HL-60 (cell line): ENCODE measurements around the gene RAC3.

ENCODE experiments used
- DNase-seq, 2 experiments: peaks; one replicate each; pipeline ENCODE4 v3.0.0-alpha.2; 2010 to 2020; ENCODE audit warnings: low read depth in 1 of 2, low spot score in 1 of 2
- H3K27ac ChIP-seq: fragments of 250-450 bp; sonication (Bioruptor Pico); replicated peaks from 2 replicates; pipeline ENCODE4 v1.5.1; 2020; ENCODE audit warnings: mild to moderate bottlenecking, moderate library complexity
- H3K27me3 ChIP-seq: fragments of 250-450 bp; sonication (Bioruptor Pico); 2 replicates; pipeline ENCODE4 v1.5.1; 2021; ENCODE audit warnings: mild to moderate bottlenecking, moderate library complexity; ENCODE audit not compliant: insufficient read depth, poor library complexity, severe bottlenecking
- H3K4me3 ChIP-seq: replicated peaks from 2 replicates; pipeline ENCODE4 v1.5.1; 2011; ENCODE audit warnings: mild to moderate bottlenecking, control low read depth, low read length; ENCODE audit not compliant: insufficient read depth
- CTCF ChIP-seq: IDR thresholded peaks from one replicate; pipeline ENCODE4 v1.5.1; 2011; ENCODE audit warnings: low read length, control low read depth, inconsistent platforms; ENCODE audit not compliant: insufficient read depth
- GABPA ChIP-seq: IDR thresholded peaks from 2 replicates; pipeline ENCODE4 v1.6.1; 2012; ENCODE audit warnings: low read depth
- POLR2AphosphoS5 ChIP-seq: IDR thresholded peaks from 2 replicates; pipeline ENCODE4 v1.6.1; 2012; ENCODE audit warnings: low read depth
- SPI1 ChIP-seq: IDR thresholded peaks from 2 replicates; pipeline ENCODE4 v1.6.1; 2012; ENCODE audit warnings: low read depth, mild to moderate bottlenecking, borderline replicate concordance
- TF ChIP-seq, protein P1 (sequence below): IDR thresholded peaks from 2 replicates; pipeline ENCODE4 v1.6.1; 2012; ENCODE audit warnings: low read depth; ENCODE audit not compliant: insufficient replicate concordance

The RAC3 gene

DNA sequence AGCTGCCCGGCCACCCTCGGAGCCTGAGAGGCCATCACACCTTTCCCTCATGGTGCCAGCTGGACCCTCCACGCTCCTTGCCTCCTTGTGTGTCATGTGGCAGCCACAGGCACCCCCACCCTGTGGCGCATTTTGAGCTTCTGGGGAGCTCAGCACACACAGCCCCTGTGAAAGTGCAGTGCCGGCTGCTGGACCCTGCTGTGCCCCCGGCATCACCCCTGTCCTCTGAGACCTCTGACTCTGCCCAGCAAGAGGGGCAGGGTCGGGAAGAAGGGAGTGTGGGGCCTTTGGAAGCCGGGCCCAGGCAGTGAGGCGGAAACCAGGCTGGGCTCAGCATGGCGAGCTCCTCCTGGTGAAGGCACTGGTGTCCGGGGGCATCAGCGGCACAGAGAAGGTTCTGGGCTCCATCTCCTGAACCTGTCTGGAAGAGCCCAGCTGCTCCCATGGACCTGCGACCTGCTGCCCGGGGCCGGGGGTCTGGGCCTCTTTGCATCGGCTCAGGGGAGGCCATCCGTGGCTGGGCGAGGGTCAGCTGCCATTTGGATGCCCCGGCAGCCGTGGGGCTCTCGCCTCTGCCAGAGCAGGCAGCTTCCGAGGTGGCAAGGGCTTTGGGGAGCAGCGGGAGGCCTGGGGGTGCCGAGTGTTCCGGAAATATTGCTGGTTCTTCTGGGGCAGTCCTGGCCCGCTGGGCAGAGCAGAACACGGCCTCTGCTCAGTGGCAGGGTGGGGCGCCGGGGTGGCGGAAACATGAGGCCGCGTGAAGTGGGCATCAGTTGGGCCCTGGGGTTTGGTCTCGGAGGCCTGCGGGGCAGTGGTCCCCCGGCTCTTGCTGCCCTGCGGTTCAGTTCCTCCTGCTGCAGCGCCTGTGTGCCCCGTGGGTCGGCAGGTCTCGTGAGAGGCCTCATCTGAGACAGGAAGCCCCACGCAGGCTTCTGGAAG lies 26.7 kb upstream of the RAC3 start:
- TF ChIP-seq CTCF, result no peak
- Histone ChIP-seq H3K27ac (no peak overlapping the region), H3K4me3 (no peak overlapping the region), H3K27me3 (no peaks in the 10 kb centered on the region)
- DNase-seq, result no peak

GRCh38 chr17:82005701-82006348 lies 25.7 kb upstream of the RAC3 start:
- no peak overlapping the region for H3K27ac ChIP-seq
- no peak for DNase-seq
- TF ChIP-seq SPI1 (no peak), POLR2AphosphoS5 (no peak)
- TF ChIP-seq, protein P1, sequence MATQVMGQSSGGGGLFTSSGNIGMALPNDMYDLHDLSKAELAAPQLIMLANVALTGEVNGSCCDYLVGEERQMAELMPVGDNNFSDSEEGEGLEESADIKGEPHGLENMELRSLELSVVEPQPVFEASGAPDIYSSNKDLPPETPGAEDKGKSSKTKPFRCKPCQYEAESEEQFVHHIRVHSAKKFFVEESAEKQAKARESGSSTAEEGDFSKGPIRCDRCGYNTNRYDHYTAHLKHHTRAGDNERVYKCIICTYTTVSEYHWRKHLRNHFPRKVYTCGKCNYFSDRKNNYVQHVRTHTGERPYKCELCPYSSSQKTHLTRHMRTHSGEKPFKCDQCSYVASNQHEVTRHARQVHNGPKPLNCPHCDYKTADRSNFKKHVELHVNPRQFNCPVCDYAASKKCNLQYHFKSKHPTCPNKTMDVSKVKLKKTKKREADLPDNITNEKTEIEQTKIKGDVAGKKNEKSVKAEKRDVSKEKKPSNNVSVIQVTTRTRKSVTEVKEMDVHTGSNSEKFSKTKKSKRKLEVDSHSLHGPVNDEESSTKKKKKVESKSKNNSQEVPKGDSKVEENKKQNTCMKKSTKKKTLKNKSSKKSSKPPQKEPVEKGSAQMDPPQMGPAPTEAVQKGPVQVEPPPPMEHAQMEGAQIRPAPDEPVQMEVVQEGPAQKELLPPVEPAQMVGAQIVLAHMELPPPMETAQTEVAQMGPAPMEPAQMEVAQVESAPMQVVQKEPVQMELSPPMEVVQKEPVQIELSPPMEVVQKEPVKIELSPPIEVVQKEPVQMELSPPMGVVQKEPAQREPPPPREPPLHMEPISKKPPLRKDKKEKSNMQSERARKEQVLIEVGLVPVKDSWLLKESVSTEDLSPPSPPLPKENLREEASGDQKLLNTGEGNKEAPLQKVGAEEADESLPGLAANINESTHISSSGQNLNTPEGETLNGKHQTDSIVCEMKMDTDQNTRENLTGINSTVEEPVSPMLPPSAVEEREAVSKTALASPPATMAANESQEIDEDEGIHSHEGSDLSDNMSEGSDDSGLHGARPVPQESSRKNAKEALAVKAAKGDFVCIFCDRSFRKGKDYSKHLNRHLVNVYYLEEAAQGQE, result no peak
- no peaks in the 10 kb centered on the region for H3K27me3 ChIP-seq
- no peak overlapping the region for H3K4me3 ChIP-seq

DNA sequence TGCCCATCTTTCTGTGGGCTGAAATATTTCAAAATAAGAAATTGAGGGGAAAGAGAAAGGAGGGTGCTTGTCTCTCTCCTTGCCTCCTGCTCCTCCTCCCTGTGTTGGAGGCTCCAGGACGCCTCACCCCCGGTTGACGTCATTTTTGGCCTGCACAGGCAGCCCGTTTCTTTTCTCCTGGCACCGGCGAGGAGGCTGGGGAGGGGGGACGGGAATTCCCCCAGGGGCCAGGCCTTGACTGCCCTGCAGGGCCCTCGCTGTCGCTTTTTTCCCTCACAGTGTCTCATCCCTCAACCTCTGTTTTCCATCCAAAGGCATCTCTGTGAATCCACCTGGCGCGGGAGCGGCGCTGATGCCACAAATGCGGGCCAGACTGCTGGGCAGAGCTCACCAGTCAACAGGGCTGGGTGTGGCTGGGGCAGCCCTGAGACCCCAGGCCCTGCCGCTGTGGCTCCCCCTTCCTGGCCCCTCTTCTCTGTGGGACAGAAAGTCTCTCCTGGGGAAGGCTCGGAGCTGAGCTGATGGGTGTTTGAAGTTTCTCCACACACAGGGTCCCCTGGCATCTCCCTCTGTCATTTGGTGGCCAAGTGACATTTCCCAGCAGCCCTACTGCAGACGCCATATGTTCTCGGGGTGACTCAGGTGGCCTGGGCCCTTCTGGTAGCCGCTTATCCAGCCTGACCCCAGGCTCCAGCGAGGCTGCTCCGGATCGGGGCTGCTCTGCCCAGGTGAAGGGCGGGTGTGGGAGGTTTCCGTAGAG lies 24.8 kb upstream of the RAC3 start:
- Histone ChIP-seq H3K27ac (no peak overlapping the region), H3K4me3 (no peak overlapping the region), H3K27me3 (no peaks in the 10 kb centered on the region)
- no peak for DNase-seq
- TF ChIP-seq GABPA (no peak), POLR2AphosphoS5 (no peak), SPI1 (no peak), CTCF (no peak)
- TF ChIP-seq, protein P1, result no peak

DNA sequence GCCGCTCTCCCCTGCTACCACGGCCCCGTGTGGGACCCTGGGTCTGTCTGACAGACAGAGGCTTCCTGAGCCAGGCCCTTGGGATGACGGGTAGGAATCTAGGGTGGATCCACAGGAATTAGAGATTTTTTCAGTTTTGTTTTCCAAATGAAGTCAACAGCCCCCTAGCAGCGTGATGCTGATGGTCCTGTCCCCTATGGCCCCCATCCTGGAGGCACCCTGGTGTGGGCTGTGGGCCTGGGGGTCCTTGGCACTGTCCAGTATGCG lies 24.3 kb upstream of the RAC3 start:
- Histone ChIP-seq H3K27ac (no peak overlapping the region), H3K27me3 (no peaks in the 10 kb centered on the region), H3K4me3 (no peak overlapping the region)
- no peak for TF ChIP-seq CTCF
- TF ChIP-seq SPI1, result no peak
- TF ChIP-seq, protein P1, result no peak
- TF ChIP-seq POLR2AphosphoS5, result no peak
- no peak for TF ChIP-seq GABPA
- DNase-seq, result no peak
